ENCODE results near the gene ADORA3.

GRCh38 chr1:111506561-111506960 is 3.1 kb upstream of the ADORA3 start:
- TF ChIP-seq PBX3 (IDR thresholded peaks at IDR 0.05; ENCODE audit: insufficient replicate concordance, low read depth, low read length) (no peak), CEBPB (IDR thresholded peaks at IDR 0.05; ENCODE audit: borderline replicate concordance in 1 of 2, low read depth in 2 of 2, low read length in 2 of 2) (no peak), MXI1 (IDR thresholded peaks at IDR 0.05; ENCODE audit: low read depth, low read length) (no peak), IKZF1 (conservative IDR thresholded peaks at IDR 0.05) (no peak), ZNF592 (IDR thresholded peaks at IDR 0.05) (no peak), BRCA1 (IDR thresholded peaks at IDR 0.05; ENCODE audit: low read depth, low read length) (no peak), FOS (IDR thresholded peaks at IDR 0.05; ENCODE audit: borderline replicate concordance, extremely low read depth, insufficient read length) (no peak), GABPA (IDR thresholded peaks at IDR 0.05; ENCODE audit: low read depth) (no peak)
